ENCODE data around the gene ZBTB24.
A peak's percentile ranks its signal among the peaks of the same experiment; 100 is the strongest.

ZBTB24 gene

DNA sequence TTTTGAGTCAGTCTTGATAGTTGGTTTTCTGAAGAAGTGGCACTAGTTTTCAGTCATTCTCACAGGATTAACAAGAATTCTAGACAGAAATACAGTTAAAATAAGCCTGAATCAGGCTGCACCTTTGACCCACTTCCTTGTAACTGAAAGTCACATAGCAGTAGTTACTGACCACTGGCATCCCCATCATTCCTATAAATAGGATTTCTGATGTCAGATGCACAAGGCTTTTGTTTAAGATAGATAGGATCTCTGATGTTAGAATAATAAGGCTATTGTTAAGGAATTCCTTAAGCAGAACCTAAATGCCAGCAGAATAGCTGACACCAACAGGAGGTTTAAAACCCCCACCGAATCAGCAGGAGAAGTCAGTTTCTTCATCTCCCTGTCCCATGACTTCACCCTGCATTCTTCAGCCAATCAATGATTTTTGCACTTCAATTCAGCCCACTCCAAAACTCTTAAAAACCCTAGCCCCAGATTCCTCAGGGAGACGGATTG is 30.6 kb upstream of the ZBTB24 start:
- H3K36me3 ChIP-seq (ENCODE audit: control insufficient read depth, low read depth, low read length): no peaks in the 10 kb centered on the region
- peak overlapping the region; percentile 74 for H3K27ac ChIP-seq (ENCODE audit: low read length)
- H3K4me1 ChIP-seq (ENCODE audit: control insufficient read depth, low read depth, low read length): peaks cover 17% of the 10 kb centered on the region
- no peaks in the 10 kb centered on the region for H3K27me3 ChIP-seq (ENCODE audit: control insufficient read depth, insufficient read depth, low read length)
- peaks cover 3% of the 10 kb centered on the region for H3K9me3 ChIP-seq (ENCODE audit: control insufficient read depth, low read depth, low read length)
- no peak overlapping the region for H3K9ac ChIP-seq (ENCODE audit: low read length)
- no peak overlapping the region for H3K4me3 ChIP-seq (ENCODE audit: low read length)

DNA sequence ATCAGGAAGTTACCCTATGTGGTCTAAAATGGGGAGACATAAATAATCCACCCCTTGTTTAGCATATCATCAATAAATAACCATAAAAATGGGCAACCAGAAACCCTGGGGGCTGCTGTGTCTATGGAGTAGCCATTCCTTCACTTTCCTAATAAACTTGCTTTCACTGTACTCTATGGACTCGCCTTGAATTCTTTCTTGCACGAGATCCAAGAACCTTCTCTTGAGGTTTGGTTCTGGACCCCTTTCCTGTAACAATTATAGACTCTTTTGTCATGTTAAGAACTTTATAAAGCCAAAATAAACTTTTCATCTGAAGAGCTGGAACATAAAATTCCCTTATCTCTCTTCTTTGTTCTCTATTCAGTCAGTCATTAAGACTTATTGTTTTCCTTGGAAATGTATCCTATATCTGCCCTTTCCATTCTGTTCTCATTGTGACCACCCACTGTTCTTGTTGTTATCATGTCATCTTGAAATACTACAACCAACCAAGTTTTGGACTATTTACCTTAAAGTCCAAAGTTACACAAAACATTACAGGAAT is 29.3 kb upstream of the ZBTB24 start:
- H3K4me3 ChIP-seq (ENCODE audit: low read length): no peak overlapping the region
- peaks cover 3% of the 10 kb centered on the region for H3K9me3 ChIP-seq (ENCODE audit: control insufficient read depth, low read depth, low read length)
- H3K4me1 ChIP-seq (ENCODE audit: control insufficient read depth, low read depth, low read length): peaks cover 25% of the 10 kb centered on the region
- no peaks in the 10 kb centered on the region for H3K27me3 ChIP-seq (ENCODE audit: control insufficient read depth, insufficient read depth, low read length)
- no peaks in the 10 kb centered on the region for H3K36me3 ChIP-seq (ENCODE audit: control insufficient read depth, low read depth, low read length)
- no peak overlapping the region for H3K27ac ChIP-seq (ENCODE audit: low read length)
- no peak overlapping the region for H3K9ac ChIP-seq (ENCODE audit: low read length)

- Histone ChIP-seq H3K9me3 (ENCODE audit: control insufficient read depth, low read depth, low read length) (peaks cover 3% of the 10 kb centered on the region), H3K9ac (ENCODE audit: low read length) (no peak overlapping the region), H3K27ac (ENCODE audit: low read length) (no peak overlapping the region), H3K4me3 (ENCODE audit: low read length) (no peak overlapping the region), H3K36me3 (ENCODE audit: control insufficient read depth, low read depth, low read length) (no peaks in the 10 kb centered on the region), H3K4me1 (ENCODE audit: control insufficient read depth, low read depth, low read length) (peaks cover 29% of the 10 kb centered on the region), H3K27me3 (ENCODE audit: control insufficient read depth, insufficient read depth, low read length) (no peaks in the 10 kb centered on the region)
Measured at GRCh38 chr6:109511832-109512231, 28.8 kb upstream of the ZBTB24 start.

GRCh38 chr6:109510358-109510757 is 27.3 kb upstream of the ZBTB24 start:
- H3K9ac ChIP-seq (ENCODE audit: low read length): no peak overlapping the region
- no peaks in the 10 kb centered on the region for H3K36me3 ChIP-seq (ENCODE audit: control insufficient read depth, low read depth, low read length)
- no peak overlapping the region for H3K27ac ChIP-seq (ENCODE audit: low read length)
- H3K4me3 ChIP-seq (ENCODE audit: low read length): no peak overlapping the region
- H3K27me3 ChIP-seq (ENCODE audit: control insufficient read depth, insufficient read depth, low read length): no peaks in the 10 kb centered on the region
- peaks cover 29% of the 10 kb centered on the region for H3K4me1 ChIP-seq (ENCODE audit: control insufficient read depth, low read depth, low read length)
- H3K9me3 ChIP-seq (ENCODE audit: control insufficient read depth, low read depth, low read length): peaks cover 3% of the 10 kb centered on the region

DNA sequence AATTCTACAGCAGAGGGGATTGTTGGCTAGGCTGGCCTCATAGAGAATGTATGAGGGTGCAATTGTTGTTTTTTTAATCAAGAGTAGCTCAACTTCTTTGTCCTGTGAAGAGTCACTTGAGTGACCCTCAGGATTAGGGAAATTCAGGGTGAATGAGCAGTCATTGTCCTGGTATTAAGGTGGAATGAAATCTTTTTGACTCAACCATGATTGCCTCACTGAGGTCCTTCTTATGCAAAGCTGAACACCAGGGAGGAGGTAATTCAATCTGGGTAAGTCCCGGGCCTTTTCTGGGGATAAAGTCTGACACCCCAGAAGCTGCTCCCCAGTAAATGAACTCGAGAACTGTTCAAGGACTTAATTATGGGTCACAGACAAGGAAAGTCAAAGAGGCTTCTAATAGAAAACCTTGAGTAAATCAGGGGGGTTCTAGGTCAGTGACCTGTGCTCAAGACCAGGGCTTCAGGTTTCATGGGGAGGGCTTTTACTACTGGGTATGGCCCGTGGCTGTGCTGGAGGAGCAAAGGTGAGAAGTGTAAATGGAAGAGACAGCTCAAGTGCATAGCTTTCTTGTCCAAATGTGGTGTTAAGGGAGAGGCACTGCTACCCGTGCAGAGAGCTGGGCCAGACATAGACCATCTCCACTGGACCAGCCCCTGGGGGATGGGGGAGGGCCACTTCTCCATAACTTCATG is 25.3 kb upstream of the ZBTB24 start:
- Histone ChIP-seq H3K27me3 (ENCODE audit: control insufficient read depth, insufficient read depth, low read length) (no peaks in the 10 kb centered on the region), H3K9me3 (ENCODE audit: control insufficient read depth, low read depth, low read length) (peaks cover 3% of the 10 kb centered on the region), H3K4me3 (ENCODE audit: low read length) (no peak overlapping the region), H3K4me1 (ENCODE audit: control insufficient read depth, low read depth, low read length) (peaks cover 14% of the 10 kb centered on the region), H3K36me3 (ENCODE audit: control insufficient read depth, low read depth, low read length) (no peaks in the 10 kb centered on the region), H3K27ac (ENCODE audit: low read length) (peak overlapping the region; percentile 37), H3K9ac (ENCODE audit: low read length) (no peak overlapping the region)

DNA sequence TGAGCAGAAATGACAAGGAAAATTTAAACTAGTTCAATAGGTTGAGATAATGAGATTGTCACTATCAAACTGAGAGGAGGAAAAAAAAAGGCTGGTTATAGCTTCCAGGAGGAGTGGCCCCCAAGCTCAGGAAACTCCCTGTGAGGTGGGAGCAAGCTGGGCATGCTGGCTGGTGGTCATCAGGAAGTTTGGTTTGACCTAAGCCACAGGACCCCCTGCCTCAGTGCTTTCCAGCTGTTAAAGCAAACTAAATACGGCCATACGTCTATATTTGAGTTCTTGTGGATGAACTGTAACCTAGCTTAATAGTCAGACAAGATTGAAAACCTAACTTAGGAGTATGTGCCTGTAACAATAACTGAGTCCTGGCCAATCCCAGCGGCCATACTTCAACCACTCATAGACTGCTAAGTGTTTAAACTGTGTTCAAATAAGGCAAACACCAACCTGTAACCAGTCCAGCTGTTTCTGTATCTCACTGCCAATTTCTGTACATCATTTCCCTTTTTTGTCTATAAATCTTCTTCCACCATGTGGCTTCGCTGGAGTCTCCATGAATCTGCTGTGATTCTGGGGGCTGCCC is 24.6 kb upstream of the ZBTB24 start:
- no peaks in the 10 kb centered on the region for H3K27me3 ChIP-seq (ENCODE audit: control insufficient read depth, insufficient read depth, low read length)
- H3K9ac ChIP-seq (ENCODE audit: low read length): no peak overlapping the region
- peak overlapping the region; percentile 37 for H3K27ac ChIP-seq (ENCODE audit: low read length)
- no peak overlapping the region for H3K4me3 ChIP-seq (ENCODE audit: low read length)
- peaks cover 3% of the 10 kb centered on the region for H3K9me3 ChIP-seq (ENCODE audit: control insufficient read depth, low read depth, low read length)
- H3K36me3 ChIP-seq (ENCODE audit: control insufficient read depth, low read depth, low read length): no peaks in the 10 kb centered on the region
- H3K4me1 ChIP-seq (ENCODE audit: control insufficient read depth, low read depth, low read length): peaks cover 12% of the 10 kb centered on the region

- no peak overlapping the region for H3K4me3 ChIP-seq (ENCODE audit: low read length)
- no peaks in the 10 kb centered on the region for H3K27me3 ChIP-seq (ENCODE audit: control insufficient read depth, insufficient read depth, low read length)
- H3K9ac ChIP-seq (ENCODE audit: low read length): no peak overlapping the region
- H3K9me3 ChIP-seq (ENCODE audit: control insufficient read depth, low read depth, low read length): peaks cover 3% of the 10 kb centered on the region
- H3K4me1 ChIP-seq (ENCODE audit: control insufficient read depth, low read depth, low read length): peaks cover 12% of the 10 kb centered on the region
- no peak overlapping the region for H3K27ac ChIP-seq (ENCODE audit: low read length)
- no peaks in the 10 kb centered on the region for H3K36me3 ChIP-seq (ENCODE audit: control insufficient read depth, low read depth, low read length)
Measured at GRCh38 chr6:109506841-109507240, 23.8 kb upstream of the ZBTB24 start.

- Histone ChIP-seq H3K27me3 (ENCODE audit: control insufficient read depth, insufficient read depth, low read length) (no peaks in the 10 kb centered on the region), H3K9me3 (ENCODE audit: control insufficient read depth, low read depth, low read length) (peaks cover 3% of the 10 kb centered on the region), H3K4me1 (ENCODE audit: control insufficient read depth, low read depth, low read length) (peaks cover 12% of the 10 kb centered on the region), H3K27ac (ENCODE audit: low read length) (no peak overlapping the region), H3K36me3 (ENCODE audit: control insufficient read depth, low read depth, low read length) (no peaks in the 10 kb centered on the region), H3K9ac (ENCODE audit: low read length) (no peak overlapping the region), H3K4me3 (ENCODE audit: low read length) (no peak overlapping the region)
Measured at GRCh38 chr6:109506314-109506713, 23.3 kb upstream of the ZBTB24 start.

DNA sequence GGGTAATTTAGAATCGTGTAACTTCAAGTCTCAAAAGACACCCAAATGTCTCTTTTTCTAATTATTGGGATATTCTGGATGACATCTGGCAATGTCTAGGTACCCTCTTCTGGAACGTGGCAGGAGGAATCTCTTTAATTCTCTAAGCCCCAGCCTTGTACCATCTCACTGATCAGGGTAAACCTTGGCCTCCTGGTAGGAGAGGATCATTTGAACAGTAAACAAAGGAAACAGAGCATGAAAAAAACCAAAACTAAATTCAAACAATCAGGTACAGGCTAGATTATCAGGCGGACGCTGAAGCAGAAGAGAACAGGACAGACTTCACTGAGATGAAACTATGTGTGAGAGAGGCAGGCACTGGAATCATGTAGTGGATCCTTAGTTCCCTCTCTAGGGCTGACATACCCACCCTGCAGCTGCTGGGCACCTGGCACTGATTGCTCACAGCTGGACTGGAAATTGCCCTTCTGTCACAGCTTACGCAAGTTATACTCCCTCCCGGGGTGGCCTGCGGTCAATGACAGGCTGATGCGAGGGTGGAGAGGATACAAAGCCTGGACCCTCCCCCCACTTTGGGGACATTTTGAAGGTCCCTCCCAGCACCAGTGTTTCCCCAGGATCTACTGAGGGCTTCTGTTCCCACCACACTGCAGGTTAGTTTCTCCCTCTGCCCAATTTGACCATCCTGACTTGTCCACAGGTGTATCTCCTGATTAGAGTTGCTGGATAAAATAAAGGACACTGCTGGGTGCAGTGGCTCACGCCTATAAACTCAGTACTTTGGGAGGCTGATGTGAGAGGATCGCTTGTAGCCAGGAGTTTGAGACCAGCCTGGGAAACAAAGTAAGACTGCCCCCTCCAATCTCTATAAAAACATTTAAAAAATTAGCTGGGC is 20.6 kb upstream of the ZBTB24 start:
- H3K4me3 ChIP-seq (ENCODE audit: low read length): no peak overlapping the region
- H3K4me1 ChIP-seq (ENCODE audit: control insufficient read depth, low read depth, low read length): peaks cover 12% of the 10 kb centered on the region
- no peaks in the 10 kb centered on the region for H3K27me3 ChIP-seq (ENCODE audit: control insufficient read depth, insufficient read depth, low read length)
- H3K27ac ChIP-seq (ENCODE audit: low read length): no peak overlapping the region
- no peaks in the 10 kb centered on the region for H3K36me3 ChIP-seq (ENCODE audit: control insufficient read depth, low read depth, low read length)
- H3K9ac ChIP-seq (ENCODE audit: low read length): no peak overlapping the region
- no peaks in the 10 kb centered on the region for H3K9me3 ChIP-seq (ENCODE audit: control insufficient read depth, low read depth, low read length)

GRCh38 chr6:109498936-109499335 is 15.9 kb upstream of the ZBTB24 start:
- peaks cover 21% of the 10 kb centered on the region for H3K4me1 ChIP-seq (ENCODE audit: control insufficient read depth, low read depth, low read length)
- no peak overlapping the region for H3K9ac ChIP-seq (ENCODE audit: low read length)
- H3K27me3 ChIP-seq (ENCODE audit: control insufficient read depth, insufficient read depth, low read length): no peaks in the 10 kb centered on the region
- no peaks in the 10 kb centered on the region for H3K9me3 ChIP-seq (ENCODE audit: control insufficient read depth, low read depth, low read length)
- H3K27ac ChIP-seq (ENCODE audit: low read length): no peak overlapping the region
- H3K36me3 ChIP-seq (ENCODE audit: control insufficient read depth, low read depth, low read length): no peaks in the 10 kb centered on the region
- H3K4me3 ChIP-seq (ENCODE audit: low read length): no peak overlapping the region

GRCh38 chr6:109498052-109498451 is 15.0 kb upstream of the ZBTB24 start:
- peaks cover 29% of the 10 kb centered on the region for H3K4me1 ChIP-seq (ENCODE audit: control insufficient read depth, low read depth, low read length)

More at GRCh38 chr6:109498052-109498451, 15.0 kb upstream of the ZBTB24 start:
- Histone ChIP-seq H3K9ac (ENCODE audit: low read length) (no peak overlapping the region), H3K36me3 (ENCODE audit: control insufficient read depth, low read depth, low read length) (no peaks in the 10 kb centered on the region), H3K27me3 (ENCODE audit: control insufficient read depth, insufficient read depth, low read length) (no peaks in the 10 kb centered on the region), H3K27ac (ENCODE audit: low read length) (no peak overlapping the region), H3K4me3 (ENCODE audit: low read length) (no peak overlapping the region), H3K9me3 (ENCODE audit: control insufficient read depth, low read depth, low read length) (no peaks in the 10 kb centered on the region)
